Karpas-422 (cell line): ENCODE measurements around the gene TMEM266. TPM values are rescaled to one million over a fixed set of nuclear protein-coding genes. Genes with fewer than 3 reads are reported as not detected.
A peak's percentile ranks its signal among the peaks of the same experiment; 100 is the strongest.

Experiments used
- DNase-seq: peaks from one replicate; pipeline ENCODE4 v3.0.0-alpha.2; 2015
- H2AFZ ChIP-seq: fragments of 200-600 bp; sonication (generic); 2 replicates; pipeline ENCODE4 v1.6.1; 2014; ENCODE audit warnings: antibody characterized with exemption, low read length, mixed read lengths
- H3K27ac ChIP-seq: fragments of 200-600 bp; sonication (generic); 2 replicates; pipeline ENCODE4 v1.5.1; 2014; ENCODE audit warnings: mild to moderate bottlenecking, low read length, moderate library complexity
- H3K27me3 ChIP-seq: fragments of 200-600 bp; sonication (generic); 2 replicates; pipeline ENCODE4 v1.6.1; 2014; ENCODE audit warnings: low read length, mixed read lengths
- H3K36me3 ChIP-seq: fragments of 200-600 bp; sonication (generic); 2 replicates; pipeline ENCODE4 v1.6.1; 2014; ENCODE audit warnings: low read length, mixed read lengths; ENCODE audit not compliant: insufficient read depth
- H3K4me1 ChIP-seq: fragments of 200-600 bp; sonication (generic); 2 replicates; pipeline ENCODE4 v1.6.1; 2014; ENCODE audit warnings: mild to moderate bottlenecking, low read length, mixed read lengths
- H3K4me2 ChIP-seq: fragments of 200-600 bp; sonication (generic); 2 replicates; pipeline ENCODE4 v1.6.1; 2014; ENCODE audit warnings: low read length, low read depth, mild to moderate bottlenecking; ENCODE audit not compliant: poor library complexity, severe bottlenecking
- H3K4me3 ChIP-seq: fragments of 200-600 bp; sonication (generic); 2 replicates; pipeline ENCODE4 v1.5.1; 2014; ENCODE audit warnings: mild to moderate bottlenecking, antibody characterized with exemption, low read length, mixed read lengths
- H3K79me2 ChIP-seq: fragments of 200-600 bp; sonication (generic); 2 replicates; pipeline ENCODE4 v1.6.1; 2014; ENCODE audit warnings: mild to moderate bottlenecking, low read length, mixed read lengths
- H3K9ac ChIP-seq: fragments of 200-600 bp; sonication (generic); 2 replicates; pipeline ENCODE4 v1.6.0; 2014; ENCODE audit warnings: low read length
- H3K9me2 ChIP-seq: fragments of 200-600 bp; sonication (generic), shearing (Covaris generic); replicated peaks from 2 replicates; pipeline ENCODE4 v1.6.0; 2014; ENCODE audit warnings: mild to moderate bottlenecking, low read length, moderate library complexity; ENCODE audit not compliant: insufficient read depth
- H3K9me3 ChIP-seq: fragments of 300-700, 200-600 bp; sonication (generic); 2 replicates; pipeline ENCODE4 v1.6.1; 2014; ENCODE audit warnings: low read length, mixed read lengths
- H4K20me1 ChIP-seq: fragments of 200-600 bp; sonication (generic); 2 replicates; pipeline ENCODE4 v1.6.1; 2014; ENCODE audit warnings: mild to moderate bottlenecking, antibody characterized with exemption, low read length, low read depth; ENCODE audit not compliant: insufficient read depth
- total RNA-seq: library from RNA; depleted of rRNA; stranded (reverse); fragments of >200 nt; shearing (Covaris generic); gene quantifications from 2 replicates; pipeline ENCODE4 v1.2.3, GENCODE V29; 2014; ENCODE audit warnings: low replicate concordance

Gene TMEM266
- total RNA-seq, 1 experiment from 2014 or later = not detected

- H3K4me2 ChIP-seq = no peak overlapping the region
- no peak for DNase-seq
- no peak overlapping the region for H3K9ac ChIP-seq
- H3K36me3 ChIP-seq = no peaks in the 10 kb centered on the region
- no peaks in the 10 kb centered on the region for H3K9me3 ChIP-seq
- no peaks in the 10 kb centered on the region for H3K27me3 ChIP-seq
- H3K4me3 ChIP-seq = no peak overlapping the region
- H3K79me2 ChIP-seq = no peaks in the 10 kb centered on the region
- no peak overlapping the region for H3K27ac ChIP-seq
- H4K20me1 ChIP-seq = no peaks in the 10 kb centered on the region; the same call in 1 of the 2 replicates
- peaks cover 6% of the 10 kb centered on the region for H3K4me1 ChIP-seq
- H2AFZ ChIP-seq = no peak overlapping the region
- no peaks in the 10 kb centered on the region for H3K9me2 ChIP-seq
Measured at GRCh38 chr15:76146812-76147211, 87.0 kb downstream of the TMEM266 start.

- H2AFZ ChIP-seq = no peak overlapping the region
- H3K9me3 ChIP-seq = no peaks in the 10 kb centered on the region
- H3K4me2 ChIP-seq = no peak overlapping the region
- no peak overlapping the region for H3K27ac ChIP-seq
- no peaks in the 10 kb centered on the region for H3K79me2 ChIP-seq
- peak; percentile 82 for DNase-seq
- no peaks in the 10 kb centered on the region for H3K9me2 ChIP-seq
- no peaks in the 10 kb centered on the region for H3K36me3 ChIP-seq
- H3K4me1 ChIP-seq = peaks cover 6% of the 10 kb centered on the region
- H3K27me3 ChIP-seq = no peaks in the 10 kb centered on the region
- no peaks in the 10 kb centered on the region for H4K20me1 ChIP-seq
- H3K9ac ChIP-seq = no peak overlapping the region
- no peak overlapping the region for H3K4me3 ChIP-seq
Measured at GRCh38 chr15:76147906-76148570, 88.3 kb downstream of the TMEM266 start.

GRCh38 chr15:76149291-76149915 lies 89.6 kb downstream of the TMEM266 start:
- no peaks in the 10 kb centered on the region for H3K27me3 ChIP-seq
- no peaks in the 10 kb centered on the region for H3K9me3 ChIP-seq
- no peaks in the 10 kb centered on the region for H3K79me2 ChIP-seq
- no peak overlapping the region for H3K4me2 ChIP-seq
- no peaks in the 10 kb centered on the region for H3K9me2 ChIP-seq
- H3K36me3 ChIP-seq = no peaks in the 10 kb centered on the region
- no peak overlapping the region for H3K4me3 ChIP-seq
- DNase-seq = no peak
- no peaks in the 10 kb centered on the region for H4K20me1 ChIP-seq
- H3K4me1 ChIP-seq = peaks cover 6% of the 10 kb centered on the region
- no peak overlapping the region for H3K9ac ChIP-seq
- H2AFZ ChIP-seq = no peak overlapping the region
- no peak overlapping the region for H3K27ac ChIP-seq

DNA sequence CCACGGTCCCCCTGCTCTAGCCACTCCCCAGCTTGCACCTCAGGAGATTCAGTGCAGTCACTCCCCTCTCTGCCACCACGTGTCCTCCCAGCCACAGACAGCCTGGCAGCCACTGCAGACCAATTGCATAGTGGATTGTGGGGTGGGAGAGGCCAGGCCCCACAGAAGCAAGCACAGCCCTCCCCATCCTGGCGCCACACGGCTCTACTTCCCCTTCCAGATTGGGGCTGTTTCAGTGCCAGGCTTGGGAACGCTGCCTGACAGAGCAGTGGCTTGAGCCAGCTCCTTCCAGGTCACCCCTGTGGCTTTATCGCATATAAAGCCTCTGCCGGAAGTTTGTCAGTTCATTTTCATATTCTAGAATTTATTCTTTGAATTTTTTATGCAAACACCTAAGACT lies 90.7 kb downstream of the TMEM266 start:
- no peaks in the 10 kb centered on the region for H3K36me3 ChIP-seq
- no peaks in the 10 kb centered on the region for H3K9me2 ChIP-seq
- no peak overlapping the region for H2AFZ ChIP-seq
- H3K9me3 ChIP-seq = no peaks in the 10 kb centered on the region
- peak overlapping the region; percentile 15 for H3K4me2 ChIP-seq
- peaks cover 6% of the 10 kb centered on the region for H3K4me1 ChIP-seq
- H4K20me1 ChIP-seq = no peaks in the 10 kb centered on the region
- no peaks in the 10 kb centered on the region for H3K27me3 ChIP-seq
- peak; percentile 50 for DNase-seq
- no peak overlapping the region for H3K27ac ChIP-seq
- H3K4me3 ChIP-seq = no peak overlapping the region
- no peak overlapping the region for H3K9ac ChIP-seq
- no peaks in the 10 kb centered on the region for H3K79me2 ChIP-seq

DNA sequence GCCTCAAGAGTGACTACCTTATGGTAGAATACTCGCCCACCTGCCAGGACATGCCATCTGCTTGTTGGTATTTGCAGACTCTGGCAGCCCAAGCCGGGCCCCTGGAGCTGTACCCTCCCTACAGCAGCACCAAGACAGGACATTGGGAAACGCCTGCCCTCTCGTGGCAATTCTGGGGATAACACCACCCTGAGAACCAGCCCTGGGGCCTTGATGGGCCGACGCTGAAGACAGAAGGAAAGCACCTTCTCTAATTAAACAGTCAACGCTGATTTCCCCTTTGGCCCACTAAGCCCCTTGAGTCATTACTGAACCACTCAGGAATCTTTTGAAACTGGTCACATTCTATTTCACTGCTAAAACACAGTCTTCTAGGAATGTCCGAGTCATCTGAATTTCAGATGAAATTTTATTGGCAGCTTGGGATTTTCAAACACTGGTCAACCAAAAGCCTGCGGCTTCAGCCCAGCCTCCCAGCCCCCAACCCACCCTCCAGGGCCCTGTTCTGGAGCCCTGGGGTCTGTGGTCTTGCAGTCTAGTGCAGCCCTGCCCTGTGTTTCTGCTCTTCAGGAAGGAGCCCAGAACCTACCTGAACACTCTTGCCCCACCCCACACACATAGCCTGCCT lies 91.3 kb downstream of the TMEM266 start:
- Histone ChIP-seq H2AFZ (no peak overlapping the region), H3K27me3 (no peaks in the 10 kb centered on the region), H3K9me2 (no peaks in the 10 kb centered on the region), H3K36me3 (no peaks in the 10 kb centered on the region), H3K9me3 (no peaks in the 10 kb centered on the region), H3K9ac (no peak overlapping the region), H3K4me1 (peaks cover 6% of the 10 kb centered on the region), H4K20me1 (no peaks in the 10 kb centered on the region), H3K27ac (no peak overlapping the region), H3K4me2 (peak overlapping the region; percentile 15), H3K4me3 (no peak overlapping the region), H3K79me2 (no peaks in the 10 kb centered on the region)
- DNase-seq = peak; percentile 89

DNA sequence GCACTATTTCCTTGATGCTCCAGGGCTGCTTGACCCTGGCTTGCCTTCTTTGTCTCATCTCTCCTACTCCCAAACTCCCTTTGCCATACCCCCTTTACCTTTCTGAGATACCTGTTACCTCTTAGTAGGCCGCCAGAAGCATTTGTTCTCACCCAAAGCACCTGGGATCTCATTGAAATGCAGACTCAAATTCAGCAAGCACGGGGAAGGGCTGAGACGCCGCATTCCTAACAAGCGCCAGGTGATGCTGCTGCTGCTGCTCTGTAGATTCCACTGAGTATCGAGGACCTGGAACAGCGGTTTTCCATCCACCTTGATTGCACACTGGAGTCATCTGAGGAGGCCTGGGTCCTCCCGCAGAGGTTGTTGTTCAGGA lies 91.8 kb downstream of the TMEM266 start:
- Histone ChIP-seq H3K27me3 (no peaks in the 10 kb centered on the region), H3K27ac (no peak overlapping the region), H3K4me2 (no peak overlapping the region), H3K4me3 (no peak overlapping the region), H3K9ac (no peak overlapping the region), H3K9me3 (no peaks in the 10 kb centered on the region), H4K20me1 (no peaks in the 10 kb centered on the region), H2AFZ (no peak overlapping the region), H3K9me2 (no peaks in the 10 kb centered on the region), H3K36me3 (no peaks in the 10 kb centered on the region), H3K79me2 (no peaks in the 10 kb centered on the region), H3K4me1 (peaks cover 6% of the 10 kb centered on the region)
- DNase-seq = no peak

GRCh38 chr15:76152197-76152596 lies 92.4 kb downstream of the TMEM266 start:
- Histone ChIP-seq H3K9me3 (no peaks in the 10 kb centered on the region), H3K4me1 (peaks cover 6% of the 10 kb centered on the region), H4K20me1 (no peaks in the 10 kb centered on the region), H3K4me2 (no peak overlapping the region), H3K79me2 (no peaks in the 10 kb centered on the region), H3K9ac (no peak overlapping the region), H3K9me2 (no peaks in the 10 kb centered on the region), H3K36me3 (no peaks in the 10 kb centered on the region), H2AFZ (no peak overlapping the region), H3K27ac (no peak overlapping the region), H3K4me3 (no peak overlapping the region), H3K27me3 (no peaks in the 10 kb centered on the region)
- DNase-seq = no peak

GRCh38 chr15:76153241-76154197 lies 93.7 kb downstream of the TMEM266 start:
- Histone ChIP-seq H3K9me2 (no peaks in the 10 kb centered on the region), H3K4me1 (peaks cover 6% of the 10 kb centered on the region), H3K4me3 (no peak overlapping the region), H2AFZ (no peak overlapping the region), H3K27me3 (no peaks in the 10 kb centered on the region), H3K4me2 (no peak overlapping the region), H3K27ac (no peak overlapping the region), H3K9ac (no peak overlapping the region), H3K79me2 (no peaks in the 10 kb centered on the region), H3K9me3 (no peaks in the 10 kb centered on the region), H3K36me3 (no peaks in the 10 kb centered on the region), H4K20me1 (no peaks in the 10 kb centered on the region)
- no peak for DNase-seq
